ENCODE measurements around the gene PTCD2. TPM values are rescaled to one million over a fixed set of nuclear protein-coding genes. Genes with fewer than 3 reads are reported as not detected.

PTCD2 gene
- total RNA-seq, 1 experiment from 2014 or later, result 19.3 TPM

DNA sequence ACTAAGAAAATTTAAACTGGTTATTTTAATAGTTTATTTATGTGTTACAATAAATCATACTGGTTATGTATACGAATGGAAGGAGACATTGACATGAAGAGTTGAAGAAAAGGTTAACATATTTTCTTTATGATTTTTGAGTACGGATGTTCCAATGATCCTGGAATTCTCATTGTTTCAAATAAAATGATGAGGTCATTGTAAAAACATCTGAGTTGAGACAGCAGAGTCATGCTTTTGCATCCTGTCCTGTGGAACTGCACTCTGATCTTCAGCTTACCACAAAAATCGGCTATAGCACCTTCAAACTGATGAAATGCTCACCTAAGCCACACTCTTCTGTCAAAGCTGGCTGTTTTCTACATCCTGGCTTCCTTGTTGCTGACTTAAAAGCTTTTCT lies 67.8 kb downstream of the PTCD2 start:
- RAD21 ChIA-PET (ENCODE audit: low non-redundant PET in 1 of 2, low total read pairs in 2 of 2, uncharacterized antibody in 2 of 2, unreplicated experiment in 2 of 2), result no interaction called here
- ATAC-seq, result no peak
- no TSS peak for BruUV-seq (replicated peaks)
- H3K9me2 ChIP-seq (ENCODE audit: insufficient read depth), result no peaks in the 10 kb centered on the region
- no peaks in the 10 kb centered on the region for H4K20me1 ChIP-seq (ENCODE audit: insufficient read depth)
- no peak overlapping the region for H3K27ac ChIP-seq (ENCODE audit: low read depth, low read length)
- TF ChIP-seq ELF1 (IDR thresholded peaks at IDR 0.05; ENCODE audit: borderline replicate concordance, low read depth) (no peak), EZH2phosphoT487 (IDR thresholded peaks at IDR 0.05; ENCODE audit: borderline replicate concordance) (no peak), POLR2AphosphoS5 (IDR thresholded peaks at IDR 0.05; ENCODE audit: low read depth, low read length) (no peak), ZNF274 (IDR thresholded peaks at IDR 0.05; ENCODE audit: low read depth, low read length) (no peak), YY1 (IDR thresholded peaks at IDR 0.05; ENCODE audit: extremely low read depth, insufficient replicate concordance, low read depth, low read length) (no peak), CEBPB (IDR thresholded peaks at IDR 0.05; ENCODE audit: low read depth) (no peak), FOSL1 (IDR thresholded peaks at IDR 0.05; ENCODE audit: low read depth) (no peak), SP1 (IDR thresholded peaks at IDR 0.05; ENCODE audit: low read depth) (no peak), TCF7L2 (IDR thresholded peaks at IDR 0.05; ENCODE audit: borderline replicate concordance, extremely low read depth, insufficient read depth, insufficient read length) (no peak), JUND (IDR thresholded peaks at IDR 0.05) (no peak), SIN3A (IDR thresholded peaks at IDR 0.05; ENCODE audit: low read depth) (no peak), EZH2 (IDR thresholded peaks at IDR 0.05) (no peak), RAD21 (IDR thresholded peaks at IDR 0.05; ENCODE audit: low read depth) (no peak)
- TF ChIP-seq, protein P1, sequence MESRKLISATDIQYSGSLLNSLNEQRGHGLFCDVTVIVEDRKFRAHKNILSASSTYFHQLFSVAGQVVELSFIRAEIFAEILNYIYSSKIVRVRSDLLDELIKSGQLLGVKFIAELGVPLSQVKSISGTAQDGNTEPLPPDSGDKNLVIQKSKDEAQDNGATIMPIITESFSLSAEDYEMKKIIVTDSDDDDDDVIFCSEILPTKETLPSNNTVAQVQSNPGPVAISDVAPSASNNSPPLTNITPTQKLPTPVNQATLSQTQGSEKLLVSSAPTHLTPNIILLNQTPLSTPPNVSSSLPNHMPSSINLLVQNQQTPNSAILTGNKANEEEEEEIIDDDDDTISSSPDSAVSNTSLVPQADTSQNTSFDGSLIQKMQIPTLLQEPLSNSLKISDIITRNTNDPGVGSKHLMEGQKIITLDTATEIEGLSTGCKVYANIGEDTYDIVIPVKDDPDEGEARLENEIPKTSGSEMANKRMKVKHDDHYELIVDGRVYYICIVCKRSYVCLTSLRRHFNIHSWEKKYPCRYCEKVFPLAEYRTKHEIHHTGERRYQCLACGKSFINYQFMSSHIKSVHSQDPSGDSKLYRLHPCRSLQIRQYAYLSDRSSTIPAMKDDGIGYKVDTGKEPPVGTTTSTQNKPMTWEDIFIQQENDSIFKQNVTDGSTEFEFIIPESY (IDR thresholded peaks at IDR 0.05; ENCODE audit: extremely low read depth, insufficient replicate concordance, low read length), result no peak
- H3K4me1 ChIP-seq (ENCODE audit: control insufficient read depth in 1 of 2, insufficient read depth in 2 of 2, low read length in 2 of 2), result peaks cover 0 to 6% of the 10 kb centered on the region in 2 experiments; a peak in 1 of 4 replicates
- no peaks in the 10 kb centered on the region for H3K9me3 ChIP-seq (ENCODE audit: control insufficient read depth in 1 of 2, insufficient read depth in 1 of 2, low read depth in 1 of 2, low read length in 2 of 2)
- intact Hi-C loops (cut with micrococcal nuclease), result no loop called here
- no peak overlapping the region for H3K4me2 ChIP-seq (ENCODE audit: low read length)
- H3K27me3 ChIP-seq (ENCODE audit: insufficient read depth, low read length), result no peaks in the 10 kb centered on the region
- POLR2A ChIA-PET, result no interaction called here
- H2AFZ ChIP-seq (ENCODE audit: low read depth, low read length, poor library complexity, severe bottlenecking), result no peak overlapping the region
- H3K9ac ChIP-seq (ENCODE audit: low read length), result no peak overlapping the region
- H3K79me2 ChIP-seq (ENCODE audit: insufficient read depth, low read length), result no peaks in the 10 kb centered on the region
- H3K4me3 ChIP-seq (replicated peaks in 1 of 2; ENCODE audit: low read depth in 1 of 2, low read length in 2 of 2), result no peak overlapping the region
- no peaks in the 10 kb centered on the region for H3K36me3 ChIP-seq (ENCODE audit: control insufficient read depth in 1 of 2, insufficient read depth in 2 of 2, low read length in 2 of 2)
- no peak for DNase-seq (ENCODE audit: low read depth, low spot score)
- CTCF ChIA-PET, result no interaction called here

Measured in HCT116 (cell line).